Fibroblast of lung (primary cell): Measurements from ENCODE around the gene PRSS21.

Source experiments
- CTCF ChIP-seq, 2 donors: IDR thresholded peaks in 1 of 2; conservative IDR thresholded peaks in 1 of 2; 1 replicate in 1 of 2; 2 replicates in 1 of 2; pipeline ENCODE4 v1.5.1; 2011 to 2012; ENCODE audit warnings: low read length in 2 of 2, control low read depth in 1 of 2, inconsistent platforms in 1 of 2, low read depth in 1 of 2, mild to moderate bottlenecking in 1 of 2
- EZH2 ChIP-seq: IDR thresholded peaks from 2 replicates; pipeline ENCODE4 v1.5.1; 2012; ENCODE audit warnings: low read length, control low read depth, mild to moderate bottlenecking; ENCODE audit errors: missing control alignments

GRCh38 chr16:2830355-2830695 lies 13.3 kb downstream of the PRSS21 start:
- TF ChIP-seq CTCF (conservative IDR thresholded peaks at IDR 0.05 in 1 of 2, IDR thresholded peaks at IDR 0.05 in 1 of 2; ENCODE audit: low read depth in 1 of 2, low read length in 2 of 2), result no peak
- TF ChIP-seq EZH2, result no peak
